ENCODE data around the gene IRF4.

- TF ChIP-seq, protein P1, sequence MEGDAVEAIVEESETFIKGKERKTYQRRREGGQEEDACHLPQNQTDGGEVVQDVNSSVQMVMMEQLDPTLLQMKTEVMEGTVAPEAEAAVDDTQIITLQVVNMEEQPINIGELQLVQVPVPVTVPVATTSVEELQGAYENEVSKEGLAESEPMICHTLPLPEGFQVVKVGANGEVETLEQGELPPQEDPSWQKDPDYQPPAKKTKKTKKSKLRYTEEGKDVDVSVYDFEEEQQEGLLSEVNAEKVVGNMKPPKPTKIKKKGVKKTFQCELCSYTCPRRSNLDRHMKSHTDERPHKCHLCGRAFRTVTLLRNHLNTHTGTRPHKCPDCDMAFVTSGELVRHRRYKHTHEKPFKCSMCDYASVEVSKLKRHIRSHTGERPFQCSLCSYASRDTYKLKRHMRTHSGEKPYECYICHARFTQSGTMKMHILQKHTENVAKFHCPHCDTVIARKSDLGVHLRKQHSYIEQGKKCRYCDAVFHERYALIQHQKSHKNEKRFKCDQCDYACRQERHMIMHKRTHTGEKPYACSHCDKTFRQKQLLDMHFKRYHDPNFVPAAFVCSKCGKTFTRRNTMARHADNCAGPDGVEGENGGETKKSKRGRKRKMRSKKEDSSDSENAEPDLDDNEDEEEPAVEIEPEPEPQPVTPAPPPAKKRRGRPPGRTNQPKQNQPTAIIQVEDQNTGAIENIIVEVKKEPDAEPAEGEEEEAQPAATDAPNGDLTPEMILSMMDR (IDR thresholded peaks at IDR 0.05), result no peak
- no peak for TF ChIP-seq POLR2A (IDR thresholded peaks at IDR 0.05)
These were observed 6.7 kb upstream of the IRF4 start for GRCh38 chr6:384898-385297.
